GM18951 (cell line): ENCODE measurements around the gene HIBCH.
"Not testable (repeated sequence)": the region's sequence is repeated elsewhere in the genome, so short reads cannot be mapped to it uniquely, and the experiment has no call there.

Source experiments
- POLR2A ChIP-seq: IDR thresholded peaks from 4 replicates; pipeline ENCODE4 v1.6.1; 2011; ENCODE audit warnings: mild to moderate bottlenecking; ENCODE audit not compliant: insufficient read length, insufficient read depth; ENCODE audit errors: extremely low read depth
- in situ Hi-C: fragments of 300-500 bp; cut with MboI; formaldehyde crosslinking; loops from one replicate; pipeline ENCODE4 v1.12.0; 2022; ENCODE audit warnings: low sequenced_read_pairs, mixed read lengths, inconsistent platforms; ENCODE audit not compliant: unreplicated experiment

HIBCH gene

DNA sequence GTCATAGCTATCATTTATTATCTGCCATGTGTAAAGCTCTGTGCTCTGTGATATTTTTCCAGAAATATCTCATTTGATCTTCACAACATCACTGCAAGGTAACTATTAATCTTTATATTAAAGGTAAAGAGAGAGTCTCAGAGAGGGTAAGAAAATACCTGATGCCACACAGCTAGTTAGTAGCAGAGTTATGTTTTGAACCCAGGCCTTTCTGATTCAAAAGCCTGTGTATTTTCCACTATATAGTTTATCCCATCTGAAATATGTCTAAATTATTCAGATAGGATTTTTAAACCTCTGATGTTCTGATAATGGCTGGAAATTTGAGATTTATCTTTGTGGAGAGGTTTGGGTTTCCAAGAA is 33.9 kb upstream of the HIBCH start:
- no peak for TF ChIP-seq POLR2A
- in situ Hi-C loops, result no loop called here

DNA sequence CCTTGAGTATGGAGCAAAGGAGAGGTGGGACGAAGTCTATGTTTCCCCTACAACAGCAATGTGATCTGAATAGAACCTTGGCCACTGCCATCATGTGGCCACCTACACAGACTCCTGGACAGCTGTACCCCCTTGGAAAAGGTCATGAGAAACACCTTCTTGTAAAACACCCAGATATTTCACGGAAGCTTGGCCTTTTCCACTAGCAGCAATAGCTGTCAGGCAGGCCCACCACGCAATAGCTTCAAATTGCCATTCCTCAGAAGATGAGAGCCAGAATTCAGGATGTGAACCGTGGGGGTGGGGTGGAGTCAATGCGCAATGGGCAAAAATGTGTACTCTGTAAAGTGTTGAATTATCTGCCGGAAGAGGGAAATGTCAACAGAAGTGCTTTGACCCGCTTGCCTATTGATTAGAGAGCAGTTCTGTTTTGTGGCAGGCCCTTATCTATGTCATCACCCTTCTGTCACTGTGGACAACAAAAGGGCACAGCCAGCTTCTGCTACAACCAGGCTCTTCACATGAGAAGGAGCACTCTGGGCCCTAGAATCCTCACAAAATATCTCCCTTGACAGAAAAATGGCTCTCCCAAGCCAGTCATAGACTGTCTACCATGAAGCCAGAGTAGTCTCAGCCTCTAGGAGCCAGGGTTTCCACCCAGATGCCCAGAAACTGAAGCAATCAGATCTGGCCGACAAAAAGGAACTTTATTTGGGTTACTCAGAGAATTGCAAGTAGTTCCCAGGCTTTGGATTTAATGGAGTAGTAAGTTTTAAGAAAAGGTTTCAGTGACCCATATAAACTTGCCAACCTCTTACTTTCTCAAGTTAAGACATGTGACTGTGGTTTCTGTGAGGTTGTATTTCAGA is 33.3 kb upstream of the HIBCH start:
- in situ Hi-C loops, result no loop called here
- no peak for TF ChIP-seq POLR2A

DNA sequence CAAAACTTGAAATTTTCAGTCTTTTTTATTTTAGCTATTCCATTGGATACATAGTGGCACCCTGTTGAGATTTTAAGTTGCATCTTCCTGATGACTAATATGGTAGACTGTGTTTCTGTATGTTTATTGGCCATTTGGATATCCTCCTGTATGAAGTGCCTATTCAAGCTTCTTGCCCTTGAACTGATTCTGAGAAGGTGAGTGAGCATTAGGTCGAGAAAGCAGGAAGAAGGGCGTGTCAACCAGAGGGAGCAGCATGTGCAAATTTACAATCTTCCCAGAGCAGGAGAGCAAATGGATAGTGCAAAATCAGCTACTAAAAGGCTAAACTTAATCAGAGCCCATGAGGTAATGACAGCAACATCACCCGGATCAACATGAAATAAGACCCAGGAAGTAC is 32.3 kb upstream of the HIBCH start:
- in situ Hi-C loops, result no loop called here
- no peak for TF ChIP-seq POLR2A

DNA sequence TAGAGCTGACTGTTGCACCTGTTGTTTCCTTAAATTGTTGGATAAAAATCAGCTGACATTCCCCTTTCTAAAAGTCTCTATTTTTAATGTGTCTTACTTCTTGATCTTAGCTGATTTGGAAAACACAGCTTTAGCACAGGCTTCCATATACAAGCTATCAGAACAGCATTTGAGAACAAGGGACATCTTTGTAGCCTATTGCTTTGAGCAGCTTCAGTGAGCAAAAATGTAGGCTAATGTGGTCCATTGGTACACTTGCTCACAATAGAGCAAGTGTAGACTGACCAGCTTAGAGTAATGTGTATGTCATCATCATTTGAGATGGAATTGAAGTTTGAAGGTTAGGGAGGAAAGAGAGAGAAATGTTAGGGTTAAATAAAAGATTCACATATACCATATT is 30.7 kb upstream of the HIBCH start:
- in situ Hi-C loops, result no loop called here
- no peak for TF ChIP-seq POLR2A

DNA sequence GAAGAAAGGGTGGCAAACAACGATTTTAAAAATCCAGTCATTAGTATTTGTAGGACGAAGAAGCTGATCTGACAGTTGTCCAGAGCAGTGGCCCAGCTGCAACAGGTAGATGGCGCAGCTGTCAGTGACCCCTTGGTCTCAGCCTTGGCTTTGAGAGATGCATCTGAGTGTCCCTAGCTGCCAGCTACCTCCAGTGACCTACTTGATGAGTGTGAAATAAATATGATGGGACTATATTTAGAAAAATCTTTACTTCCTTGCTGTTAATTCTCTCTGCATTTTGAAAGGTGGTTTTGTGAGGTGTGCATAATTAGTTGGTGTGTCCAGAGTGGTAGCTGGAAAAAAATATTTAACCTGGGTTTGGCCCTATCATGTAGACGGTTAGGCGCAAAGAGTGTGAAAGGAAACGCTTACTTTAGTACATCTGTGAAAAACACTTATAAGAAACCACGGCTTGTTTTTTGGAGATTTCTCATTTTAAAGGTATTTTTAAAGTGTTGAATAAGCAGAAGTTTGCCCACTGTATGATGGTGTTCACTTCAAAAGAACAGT is 24.7 kb upstream of the HIBCH start:
- TF ChIP-seq POLR2A, result no peak
- in situ Hi-C loops, result no loop called here

DNA sequence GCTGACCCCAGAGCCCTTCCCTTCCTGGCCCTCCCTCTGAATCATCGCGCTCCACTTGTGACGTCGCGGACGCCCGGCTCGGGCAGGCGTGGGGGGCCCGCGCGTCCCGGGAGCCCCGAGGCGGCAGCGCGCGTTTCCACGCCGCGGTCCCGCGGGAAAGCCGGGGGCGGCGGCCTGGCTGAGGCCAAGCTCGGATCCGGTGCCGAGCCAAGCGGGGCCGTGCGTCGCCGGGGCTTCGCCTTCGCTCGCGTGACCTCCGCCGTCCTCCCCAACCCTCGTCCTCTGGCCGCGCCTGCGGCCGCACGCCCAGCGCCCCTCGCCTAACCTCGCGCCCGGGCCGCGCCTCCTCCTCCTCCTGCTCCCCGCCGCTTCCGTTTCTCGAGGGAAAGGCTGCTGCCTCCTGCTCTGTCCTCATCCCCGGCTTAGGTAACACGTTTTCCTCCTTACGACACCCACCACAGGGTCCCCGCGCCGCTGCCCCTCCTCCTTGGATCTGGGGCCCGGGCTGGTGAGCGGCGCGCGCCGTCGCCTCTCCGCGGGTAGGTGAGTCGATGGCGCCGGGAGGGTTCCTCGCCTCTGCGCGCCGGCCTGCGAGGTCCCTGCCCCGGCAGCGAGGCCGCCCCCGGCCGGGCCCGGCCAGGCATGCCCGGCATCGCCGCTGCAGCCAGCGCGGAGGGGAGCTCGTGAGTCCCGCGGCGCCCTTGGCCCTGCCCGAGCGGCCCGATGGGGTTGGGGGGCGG is 24.1 kb upstream of the HIBCH start, which contains the start of gene INPP1:
TSS of gene INPP1 (plus strand) at position 54 of the 740 bp plus-strand sequence. CDS start 16,514 bp downstream, outside the sequence.
- TF ChIP-seq POLR2A, result no peak
- in situ Hi-C loops, result no loop called here

DNA sequence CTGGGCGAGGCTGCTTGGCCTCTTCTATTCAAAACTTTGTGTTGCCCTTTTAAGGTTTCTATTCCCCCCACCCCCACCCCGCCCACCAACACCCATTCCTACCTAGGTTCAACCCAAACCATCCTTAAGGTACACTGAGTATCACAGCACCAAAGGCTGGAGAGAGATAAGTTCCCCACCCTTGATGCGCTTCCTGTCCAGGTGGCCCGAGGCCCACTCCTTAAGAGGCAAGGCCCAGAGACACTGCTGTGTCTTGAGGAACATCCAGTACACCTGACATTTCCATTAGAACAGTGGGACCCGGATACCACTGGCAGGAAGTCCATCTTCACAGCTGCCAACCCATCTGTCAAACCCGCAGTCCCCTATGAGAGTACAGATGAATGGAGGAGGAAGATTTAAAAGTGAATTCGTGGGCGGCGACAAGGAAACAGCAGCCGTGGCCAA is 23.5 kb upstream of the HIBCH start:
- no peak for TF ChIP-seq POLR2A
- in situ Hi-C loops, result no loop called here

DNA sequence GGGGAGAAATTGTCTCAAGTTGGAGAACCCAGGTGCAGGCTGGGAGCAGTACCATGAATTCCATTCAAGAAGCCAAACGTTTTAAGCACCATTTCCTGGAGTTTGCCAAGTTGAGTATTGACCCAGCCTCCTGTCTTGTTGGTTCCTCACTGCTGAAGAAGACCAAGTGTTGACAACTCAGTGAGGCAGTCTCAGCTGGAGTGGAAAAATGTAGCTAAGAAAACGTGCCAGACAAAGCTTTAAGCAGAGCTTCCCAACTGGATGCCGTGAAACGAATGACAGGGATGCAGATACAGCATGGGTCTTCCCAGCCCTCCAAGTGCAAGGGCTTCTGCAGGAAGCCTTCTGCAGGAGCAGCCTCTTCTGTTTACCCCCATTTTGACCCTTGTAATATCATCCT is 23.0 kb upstream of the HIBCH start:
- TF ChIP-seq POLR2A, result no peak
- in situ Hi-C loops, result no loop called here

DNA sequence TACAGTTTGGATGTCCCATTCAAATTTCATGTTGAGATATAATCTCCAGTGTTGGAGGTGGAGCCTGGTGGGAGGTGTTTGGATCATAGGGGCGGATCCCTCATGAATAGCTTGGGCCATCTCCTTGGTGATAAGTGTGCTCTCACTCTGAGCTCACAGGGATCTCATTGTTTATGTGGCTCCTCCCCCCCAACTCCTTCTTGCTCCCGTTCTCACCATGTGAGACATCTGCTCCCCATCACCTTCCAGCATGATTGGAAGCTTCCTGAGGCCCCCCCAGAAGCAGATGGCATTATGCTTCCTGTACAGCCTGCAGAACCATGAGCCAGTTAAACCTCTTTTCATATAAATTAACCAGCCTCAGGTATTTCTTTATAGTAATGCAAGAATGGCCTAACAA is 20.7 kb upstream of the HIBCH start:
- in situ Hi-C loops, result no loop called here
- TF ChIP-seq POLR2A, result no peak

DNA sequence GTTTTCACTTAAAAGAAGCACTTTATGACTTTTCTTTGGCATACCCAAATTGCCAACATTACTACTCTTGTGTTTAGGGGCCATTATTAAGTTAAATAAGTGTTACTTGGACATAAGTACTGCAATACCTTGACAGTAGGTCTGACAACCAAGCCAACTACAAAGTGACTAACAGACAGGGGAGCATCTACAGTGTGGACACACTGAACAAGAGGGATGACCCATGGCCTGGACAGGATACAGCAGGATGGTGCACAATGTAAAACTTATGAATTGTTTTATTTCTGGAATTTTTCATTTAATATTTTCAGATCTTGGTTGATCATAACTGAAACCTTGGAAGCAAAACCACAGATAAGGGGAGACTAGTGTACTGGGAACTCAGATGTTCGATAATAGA is 19.8 kb upstream of the HIBCH start:
- TF ChIP-seq POLR2A, result no peak

DNA sequence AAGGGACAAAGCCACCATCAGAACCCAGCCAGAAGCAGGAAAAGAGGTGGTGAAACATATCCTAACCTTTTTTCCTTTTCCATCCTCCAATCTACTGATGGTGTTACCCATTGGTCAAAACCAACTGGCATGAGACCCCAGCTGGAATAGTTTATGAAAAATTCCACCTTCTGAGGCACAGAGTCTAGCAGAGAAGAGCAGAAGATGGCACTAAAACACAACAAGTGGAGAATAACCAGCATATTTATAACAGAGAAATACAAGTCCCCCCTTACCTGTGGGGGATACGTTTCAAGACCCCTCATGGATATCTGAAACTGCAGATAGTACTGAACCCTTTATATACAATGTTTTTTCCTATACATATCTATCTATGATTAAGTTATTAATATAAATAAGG is 18.8 kb upstream of the HIBCH start:
- in situ Hi-C loops, result no loop called here

More for the DNA sequence above, 19.8 kb upstream of the HIBCH start:
- in situ Hi-C loops, result no loop called here

DNA sequence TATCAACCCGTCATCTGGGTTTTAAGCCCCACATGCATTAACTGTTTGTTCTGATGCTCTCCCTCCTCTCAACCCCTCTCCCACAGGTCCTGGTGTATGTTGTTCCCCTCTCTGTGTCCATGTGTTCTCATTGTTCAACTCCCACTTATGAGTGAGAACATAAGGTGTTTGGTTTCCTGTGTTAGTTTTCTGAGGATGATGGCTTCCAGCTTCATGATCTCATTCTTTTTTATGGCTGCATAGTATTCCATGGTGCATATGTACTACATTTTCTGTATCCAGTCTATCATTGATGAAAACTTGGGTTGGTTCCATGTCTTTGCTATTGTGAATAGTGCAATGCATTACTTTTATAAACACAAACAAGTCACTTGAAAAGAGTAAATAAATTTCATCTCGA is 16.8 kb upstream of the HIBCH start:
- TF ChIP-seq POLR2A, result no peak
- in situ Hi-C loops, result no loop called here

More for the DNA sequence above, 18.8 kb upstream of the HIBCH start:
- no peak for TF ChIP-seq POLR2A

DNA sequence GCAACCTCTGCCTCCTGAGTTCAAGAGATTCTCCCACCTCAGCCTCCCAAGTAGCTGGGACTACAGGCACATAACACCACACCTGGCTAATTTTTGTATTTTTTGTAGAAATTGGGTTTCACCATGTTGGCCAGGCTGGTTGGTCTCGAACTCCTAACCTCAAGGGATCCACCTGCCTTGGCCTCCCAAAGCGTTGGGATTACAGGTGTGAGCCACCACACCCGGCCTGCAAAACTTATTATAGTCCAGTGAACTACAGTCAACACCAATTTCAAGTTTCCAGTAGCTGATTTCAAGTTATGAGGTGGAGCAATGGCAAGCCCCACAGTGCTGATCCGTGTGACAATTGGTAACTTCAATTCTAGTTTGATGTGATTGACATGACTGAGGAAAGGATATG is 16.0 kb upstream of the HIBCH start:
- in situ Hi-C loops, result not testable (repeated sequence)

DNA sequence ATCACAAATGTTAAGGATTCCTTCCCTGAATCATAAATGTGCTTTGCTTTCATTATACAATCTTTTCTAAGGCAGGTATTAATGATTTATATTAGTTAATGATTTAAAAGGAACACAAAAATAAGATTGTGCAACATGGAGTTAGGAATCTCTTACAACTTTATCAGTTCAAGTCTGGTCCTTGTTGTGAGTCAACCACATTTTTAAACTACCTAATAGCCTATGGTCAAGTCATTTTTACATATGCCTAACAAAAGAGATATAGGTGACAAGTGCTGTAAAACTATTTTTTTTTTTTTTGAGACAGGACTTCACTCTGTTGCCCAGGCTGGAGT is 15.6 kb upstream of the HIBCH start:
- no peak for TF ChIP-seq POLR2A
- in situ Hi-C loops, result no loop called here
